IMR-90 (cell line): ENCODE data around the gene DAD1. TPM values are rescaled to one million over a fixed set of nuclear protein-coding genes. Genes with fewer than 3 reads are reported as not detected.

ENCODE experiments used
- ATAC-seq: fragments of 200-7000 bp; cut with Tn5 transposase; 2 replicates; pipeline ENCODE4 v1.9.1; 2020; ENCODE audit warnings: low read depth, mild to moderate bottlenecking, moderate library complexity
- BruUV-seq: library from RNA; stranded (reverse); fragments of 400-500 nt; replicated peaks from 2 replicates; lab custom pipeline; 2021; lab: Mats Ljungman, UMichigan
- CTCF ChIA-PET: fragments of 300-600 bp; formaldehyde crosslinking; extraction: SDS; loops from one replicate; lab custom pipeline; 2021; ENCODE audit warnings: antibody characterized with exemption; lab: Yijun Ruan, JAX
- POLR2A ChIA-PET: fragments of 300-600 bp; sonication (Branson Sonifier 250); formaldehyde crosslinking; loops from one replicate; lab custom pipeline; 2022; ENCODE audit warnings: antibody characterized with exemption; ENCODE audit not compliant: unreplicated experiment; lab: Charles Lee
- DNase-seq: peaks from one replicate; pipeline ENCODE4 v3.0.0; 2013
- H2AFZ ChIP-seq: replicated peaks from 2 replicates; pipeline ENCODE3; 2013; ENCODE audit warnings: low read length, mild to moderate bottlenecking; ENCODE audit not compliant: poor library complexity
- H2AK5ac ChIP-seq: 2 replicates; pipeline ENCODE4 v1.6.1; 2013; ENCODE audit warnings: low read depth, low read length, inconsistent platforms
- H2AK9ac ChIP-seq: replicated peaks from 2 replicates; pipeline ENCODE3; 2013; ENCODE audit warnings: mild to moderate bottlenecking, low read depth, low read length, moderate library complexity; ENCODE audit not compliant: poor library complexity
- H2BK120ac ChIP-seq: 2 replicates; pipeline ENCODE4 v1.6.1; 2013; ENCODE audit warnings: low read depth, low read length, inconsistent platforms
- H2BK15ac ChIP-seq: 3 replicates; pipeline ENCODE4 v1.6.1; 2013; ENCODE audit warnings: low read depth, low read length, inconsistent platforms
- H2BK20ac ChIP-seq: 2 replicates; pipeline ENCODE4 v1.6.1; 2013; ENCODE audit warnings: low read depth, mild to moderate bottlenecking, inconsistent platforms, low read length, moderate library complexity
- H2BK5ac ChIP-seq: 2 replicates; pipeline ENCODE4 v1.6.1; 2013; ENCODE audit warnings: mild to moderate bottlenecking, low read depth, low read length, inconsistent platforms; ENCODE audit not compliant: poor library complexity, severe bottlenecking
- H3K14ac ChIP-seq: replicated peaks from 2 replicates; pipeline ENCODE4 v1.6.1; 2013; ENCODE audit warnings: low read depth, low read length, inconsistent platforms
- H3K18ac ChIP-seq: 2 replicates; pipeline ENCODE4 v1.6.1; 2013; ENCODE audit warnings: low read depth, low read length, control low read depth
- H3K23ac ChIP-seq: 2 replicates; pipeline ENCODE4 v1.6.1; 2013; ENCODE audit warnings: low read depth, low read length, inconsistent platforms
- H3K27ac ChIP-seq: 2 replicates; pipeline ENCODE4 v1.5.1; 2013; ENCODE audit warnings: mild to moderate bottlenecking, control low read depth, low read length; ENCODE audit not compliant: insufficient read depth
- H3K27me3 ChIP-seq: 2 replicates; pipeline ENCODE4 v1.6.1; 2013; ENCODE audit warnings: low read length; ENCODE audit not compliant: control insufficient read depth, insufficient read depth
- H3K36me3 ChIP-seq: 2 replicates; pipeline ENCODE4 v1.6.1; 2013; ENCODE audit warnings: low read length, mixed read lengths; ENCODE audit not compliant: control insufficient read depth, insufficient read depth
- H3K4ac ChIP-seq: 2 replicates; pipeline ENCODE4 v1.6.1; 2013; ENCODE audit warnings: low read depth, low read length, inconsistent platforms
- H3K4me1 ChIP-seq: 2 replicates; pipeline ENCODE4 v1.6.1; 2013; ENCODE audit warnings: low read length, mixed read lengths; ENCODE audit not compliant: control insufficient read depth, insufficient read depth
- H3K4me2 ChIP-seq: 2 replicates; pipeline ENCODE4 v1.6.1; 2013; ENCODE audit warnings: low read depth, mild to moderate bottlenecking, control low read depth, low read length, moderate library complexity
- H3K4me3 ChIP-seq: 2 replicates; pipeline ENCODE4 v1.5.1; 2013; ENCODE audit warnings: low read depth, mild to moderate bottlenecking, control low read depth, low read length, moderate library complexity; ENCODE audit not compliant: insufficient read depth
- H3K56ac ChIP-seq: 2 replicates; pipeline ENCODE4 v1.6.1; 2013; ENCODE audit warnings: low read length, inconsistent platforms; ENCODE audit not compliant: insufficient read depth; ENCODE audit errors: extremely low read depth
- H3K79me1 ChIP-seq, 2 experiments: 2 replicates each; pipeline ENCODE4 v1.6.1; 2013; ENCODE audit warnings: low read length in 2 of 2, inconsistent platforms in 1 of 2, low read depth in 1 of 2
- H3K9ac ChIP-seq: 2 replicates; pipeline ENCODE4 v1.6.1; 2013; ENCODE audit warnings: low read depth, low read length, control low read depth
- H3K9me1 ChIP-seq: 2 replicates; pipeline ENCODE4 v1.6.1; 2013; ENCODE audit warnings: low read length, inconsistent platforms; ENCODE audit not compliant: insufficient read depth
- H3K9me3 ChIP-seq: 2 replicates; pipeline ENCODE4 v1.6.1; 2013; ENCODE audit warnings: low read length; ENCODE audit not compliant: control insufficient read depth, insufficient read depth
- H4K20me1 ChIP-seq: 2 replicates; pipeline ENCODE4 v1.6.1; 2013; ENCODE audit warnings: low read length, inconsistent platforms; ENCODE audit not compliant: insufficient read depth
- H4K5ac ChIP-seq: 2 replicates; pipeline ENCODE4 v1.6.1; 2013; ENCODE audit warnings: mild to moderate bottlenecking, low read depth, low read length, control low read depth
- H4K8ac ChIP-seq, 2 experiments: 2 replicates each; pipeline ENCODE4 v1.6.1; 2013; ENCODE audit warnings: low read depth in 2 of 2, low read length in 2 of 2, control low read depth in 1 of 2, inconsistent platforms in 1 of 2
- H4K91ac ChIP-seq: 2 replicates; pipeline ENCODE4 v1.6.1; 2013; ENCODE audit warnings: low read depth, low read length, inconsistent platforms; ENCODE audit not compliant: insufficient read depth
- BHLHE40 ChIP-seq: fragments of 150-350 bp; IDR thresholded peaks from 2 replicates; pipeline ENCODE4 v1.6.1; 2016; ENCODE audit warnings: mild to moderate bottlenecking, low read depth, low read length
- CEBPB ChIP-seq: IDR thresholded peaks from 2 replicates; pipeline ENCODE4 v1.6.1; 2012; ENCODE audit warnings: low read depth, low read length, improper control_type of control experiment
- CHD1 ChIP-seq: IDR thresholded peaks from 2 replicates; pipeline ENCODE4 v1.6.1; 2012; ENCODE audit warnings: low read depth, low read length, improper control_type of control experiment
- FOS ChIP-seq: fragments of 150-350 bp; IDR thresholded peaks from 2 replicates; pipeline ENCODE4 v1.6.1; 2016; ENCODE audit warnings: low read depth, low read length
- MAFK ChIP-seq: IDR thresholded peaks from 2 replicates; pipeline ENCODE4 v1.6.1; 2012; ENCODE audit warnings: low read depth, low read length, improper control_type of control experiment
- MAZ ChIP-seq: IDR thresholded peaks from 2 replicates; pipeline ENCODE4 v1.6.1; 2012; ENCODE audit warnings: low read depth, mild to moderate bottlenecking, low read length, improper control_type of control experiment, moderate library complexity, borderline replicate concordance
- MXI1 ChIP-seq: IDR thresholded peaks from 2 replicates; pipeline ENCODE4 v1.6.1; 2012; ENCODE audit warnings: low read depth, mild to moderate bottlenecking, low read length, moderate library complexity, borderline replicate concordance
- NFE2L2 ChIP-seq: fragments of 150-350 bp; IDR thresholded peaks from 2 replicates; pipeline ENCODE4 v1.6.1; 2016; ENCODE audit warnings: low read depth, mild to moderate bottlenecking, low read length
- POLR2A ChIP-seq: IDR thresholded peaks from 2 replicates; pipeline ENCODE4 v1.6.1; 2012; ENCODE audit warnings: mild to moderate bottlenecking, low read depth, low read length
- RAD21 ChIP-seq: IDR thresholded peaks from 2 replicates; pipeline ENCODE4 v1.6.1; 2012; ENCODE audit warnings: low read length, improper control_type of control experiment
- RCOR1 ChIP-seq: IDR thresholded peaks from 2 replicates; pipeline ENCODE4 v1.6.1; 2012; ENCODE audit warnings: mild to moderate bottlenecking, low read length, improper control_type of control experiment; ENCODE audit not compliant: insufficient replicate concordance
- RFX5 ChIP-seq: IDR thresholded peaks from 2 replicates; pipeline ENCODE4 v1.8.0; 2012; ENCODE audit warnings: low read depth, mild to moderate bottlenecking, low read length, moderate library complexity
- SMC3 ChIP-seq: fragments of 150-350 bp; IDR thresholded peaks from 2 replicates; pipeline ENCODE4 v1.6.1; 2016; ENCODE audit warnings: low read depth, mild to moderate bottlenecking, antibody characterized with exemption, low read length, moderate library complexity
- WGBS, 2 experiments: methylation state at CpG; one replicate each; pipeline versions ENCODE4 v1.1.5 to v1.1.7; 2013; ENCODE audit warnings: missing lambda C conversion rate in 2 of 2; ENCODE audit not compliant: insufficient read length in 1 of 2; ENCODE audit errors: extremely low coverage in 2 of 2; 5-methylcytosine and 5-hydroxymethylcytosine counted together
- dilution Hi-C: fragments of 300-500 bp; cut with HindIII; formaldehyde crosslinking; loops from one replicate; pipeline ENCODE4 v1.14.3; 2018; ENCODE audit warnings: low sequenced_read_pairs; ENCODE audit not compliant: unreplicated experiment
- in situ Hi-C: fragments of 300-500 bp; cut with MboI; formaldehyde crosslinking; loops from 3 replicates; pipeline ENCODE4 v1.14.3; 2019; ENCODE audit warnings: low sequenced_read_pairs, inconsistent platforms, mixed read lengths
- intact Hi-C: fragments of 100-400 bp; cut with micrococcal nuclease; formaldehyde crosslinking; loops from 2 replicates; pipeline ENCODE4 v1.10.0; 2022
- polyA plus RNA-seq, 3 experiments: library from polyadenylated mRNA; depleted of rRNA; stranded (reverse); fragments of >200 nt; gene quantifications; 2 replicates each; pipeline ENCODE4 v1.2.3, GENCODE V29; 2012; ENCODE audit warnings: low replicate concordance in 1 of 3
- total RNA-seq: library from RNA; depleted of rRNA; stranded (reverse); fragments of >200 nt; gene quantifications from 2 replicates; pipeline ENCODE4 v1.2.3, GENCODE V29; 2012
- TF ChIP-seq, protein P1 (sequence below): conservative IDR thresholded peaks from 2 replicates; pipeline ENCODE4 v1.5.1; 2012; ENCODE audit warnings: mild to moderate bottlenecking, low read depth, low read length, improper control_type of control experiment
- TF ChIP-seq, protein P2 (sequence below): fragments of 150-350 bp; IDR thresholded peaks from 2 replicates; pipeline ENCODE4 v1.6.1; 2017; ENCODE audit warnings: mild to moderate bottlenecking, antibody characterized with exemption, low read length, low read depth
- TF ChIP-seq, protein P3 (sequence below): fragments of 150-350 bp; IDR thresholded peaks from 2 replicates; pipeline ENCODE4 v1.6.1; 2016; ENCODE audit warnings: low read depth, mild to moderate bottlenecking, low read length, moderate library complexity, borderline replicate concordance

DAD1 gene
- total and polyA plus RNA-seq, 2 of the 4 experiments (the other 2 are of a cell fraction): 396 to 496 TPM

GRCh38 chr14:22583994-22584393, 5.0 kb downstream of the DAD1 start:
- Histone ChIP-seq H2BK15ac (no peak overlapping the region), H3K4me3 (no peak overlapping the region), H4K91ac (no peak overlapping the region), H2BK20ac (no peak overlapping the region), H3K9me1 (peaks cover 8% of the 10 kb centered on the region), H3K18ac (no peak overlapping the region), H2AK5ac (no peak overlapping the region), H3K4me1 (peaks cover 3% of the 10 kb centered on the region), H2AK9ac (no peak overlapping the region), H4K8ac (no peak overlapping the region), H3K36me3 (peaks cover 7% of the 10 kb centered on the region), H3K56ac (no peak overlapping the region), H3K23ac (peak overlapping the region; percentile 49; the same call in 1 of the 2 replicates), H3K4me2 (no peak overlapping the region), H3K4ac (no peak overlapping the region), H2BK120ac (no peak overlapping the region), H2BK5ac (no peak overlapping the region), H3K79me1 (peaks cover 15 to 55% of the 10 kb centered on the region in 2 experiments), H3K14ac (no peak overlapping the region), H4K20me1 (peaks cover 23% of the 10 kb centered on the region), H3K9ac (no peak overlapping the region), H3K9me3 (no peaks in the 10 kb centered on the region), H2AFZ (no peak overlapping the region), H3K27ac (no peak overlapping the region), H4K5ac (no peak overlapping the region), H3K27me3 (no peaks in the 10 kb centered on the region)
- dilution Hi-C loops: no loop called here
- no peak for ATAC-seq
- no CpG with 5 or more reads among the region's 1 CpG for WGBS, 2 experiments
- in situ Hi-C loops: loop anchor here (10.0 kb wide), 1 partner anchor 261 kb away; no protein-coding TSS in a partner anchor
- intact Hi-C loops: no loop called here
- no peak for DNase-seq
- no TSS peak for BruUV-seq
- TF ChIP-seq RCOR1 (no peak), POLR2A (no peak), MAZ (no peak), CEBPB (no peak), NFE2L2 (no peak), RAD21 (no peak), FOS (no peak), RFX5 (no peak), BHLHE40 (no peak), MXI1 (no peak), SMC3 (no peak), CHD1 (no peak), MAFK (no peak)
- TF ChIP-seq, protein P1, sequence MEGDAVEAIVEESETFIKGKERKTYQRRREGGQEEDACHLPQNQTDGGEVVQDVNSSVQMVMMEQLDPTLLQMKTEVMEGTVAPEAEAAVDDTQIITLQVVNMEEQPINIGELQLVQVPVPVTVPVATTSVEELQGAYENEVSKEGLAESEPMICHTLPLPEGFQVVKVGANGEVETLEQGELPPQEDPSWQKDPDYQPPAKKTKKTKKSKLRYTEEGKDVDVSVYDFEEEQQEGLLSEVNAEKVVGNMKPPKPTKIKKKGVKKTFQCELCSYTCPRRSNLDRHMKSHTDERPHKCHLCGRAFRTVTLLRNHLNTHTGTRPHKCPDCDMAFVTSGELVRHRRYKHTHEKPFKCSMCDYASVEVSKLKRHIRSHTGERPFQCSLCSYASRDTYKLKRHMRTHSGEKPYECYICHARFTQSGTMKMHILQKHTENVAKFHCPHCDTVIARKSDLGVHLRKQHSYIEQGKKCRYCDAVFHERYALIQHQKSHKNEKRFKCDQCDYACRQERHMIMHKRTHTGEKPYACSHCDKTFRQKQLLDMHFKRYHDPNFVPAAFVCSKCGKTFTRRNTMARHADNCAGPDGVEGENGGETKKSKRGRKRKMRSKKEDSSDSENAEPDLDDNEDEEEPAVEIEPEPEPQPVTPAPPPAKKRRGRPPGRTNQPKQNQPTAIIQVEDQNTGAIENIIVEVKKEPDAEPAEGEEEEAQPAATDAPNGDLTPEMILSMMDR: no peak
- TF ChIP-seq, protein P2, sequence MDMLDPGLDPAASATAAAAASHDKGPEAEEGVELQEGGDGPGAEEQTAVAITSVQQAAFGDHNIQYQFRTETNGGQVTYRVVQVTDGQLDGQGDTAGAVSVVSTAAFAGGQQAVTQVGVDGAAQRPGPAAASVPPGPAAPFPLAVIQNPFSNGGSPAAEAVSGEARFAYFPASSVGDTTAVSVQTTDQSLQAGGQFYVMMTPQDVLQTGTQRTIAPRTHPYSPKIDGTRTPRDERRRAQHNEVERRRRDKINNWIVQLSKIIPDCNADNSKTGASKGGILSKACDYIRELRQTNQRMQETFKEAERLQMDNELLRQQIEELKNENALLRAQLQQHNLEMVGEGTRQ: no peak
- TF ChIP-seq, protein P3, sequence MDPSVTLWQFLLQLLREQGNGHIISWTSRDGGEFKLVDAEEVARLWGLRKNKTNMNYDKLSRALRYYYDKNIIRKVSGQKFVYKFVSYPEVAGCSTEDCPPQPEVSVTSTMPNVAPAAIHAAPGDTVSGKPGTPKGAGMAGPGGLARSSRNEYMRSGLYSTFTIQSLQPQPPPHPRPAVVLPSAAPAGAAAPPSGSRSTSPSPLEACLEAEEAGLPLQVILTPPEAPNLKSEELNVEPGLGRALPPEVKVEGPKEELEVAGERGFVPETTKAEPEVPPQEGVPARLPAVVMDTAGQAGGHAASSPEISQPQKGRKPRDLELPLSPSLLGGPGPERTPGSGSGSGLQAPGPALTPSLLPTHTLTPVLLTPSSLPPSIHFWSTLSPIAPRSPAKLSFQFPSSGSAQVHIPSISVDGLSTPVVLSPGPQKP: no peak
- ChIA-PET CTCF (interaction anchor here (1.4 kb wide), 1 partner anchor 13 kb away, joined by 4 read pairs; no protein-coding TSS in a partner anchor), POLR2A (no interaction called here)
